Sciatic nerve (tissue), 2 donors: ENCODE results near the gene LTF. TPM values are rescaled to one million over a fixed set of nuclear protein-coding genes. Genes with fewer than 3 reads are reported as not detected.
"Not testable (repeated sequence)": the region's sequence is repeated elsewhere in the genome, so short reads cannot be mapped to it uniquely, and the experiment has no call there.

Experiments
- ATAC-seq: fragments of 200-7000 bp; cut with Tn5 transposase; one replicate; pipeline ENCODE4 v1.9.1; 2020; ENCODE audit warnings: mild to moderate bottlenecking, moderate library complexity
- DNase-seq: peaks from one replicate; pipeline ENCODE4 v3.0.0-alpha.2; 2020; ENCODE audit warnings: low spot score
- intact Hi-C: fragments of 100-400 bp; cut with DNase I; formaldehyde crosslinking; loops from one replicate; pipeline ENCODE4 v1.14.2; 2022
- total RNA-seq: library from RNA; stranded (reverse); fragmentation: NEBNext Ultra II Directional; extraction: Animal tissue kit (Norgen Biotek cat#: 25700); gene quantifications from one replicate; pipeline ENCODE4 v1.2.1, GENCODE V29; 2021
- donor health status: DM: no; HTN: no; CAD: no.
- donor health status: DM: no; HTN: no; CAD: no.

LTF gene
- total RNA-seq, 1 donor from 2014 or later, result 11.3 TPM

- DNase-seq, ATAC-seq, intact Hi-C loops: not testable (repeated sequence)
Measured at GRCh38 chr3:46402902-46403301, 61.8 kb downstream of the LTF start.

GRCh38 chr3:46401579-46401978 is 63.1 kb downstream of the LTF start:
- intact Hi-C loops, result no loop called here
- DNase-seq (no peak), ATAC-seq (no peak)

GRCh38 chr3:46400846-46401245 is 63.9 kb downstream of the LTF start:
- intact Hi-C loops, result no loop called here
- DNase-seq, result no peak
- ATAC-seq, result no peak

GRCh38 chr3:46400000-46400734 is 64.5 kb downstream of the LTF start:
- ATAC-seq (no peak), DNase-seq (no peak)
- intact Hi-C loops, result no loop called here

GRCh38 chr3:46399557-46399956 is 65.1 kb downstream of the LTF start:
- ATAC-seq (no peak), DNase-seq (no peak)
- intact Hi-C loops, result no loop called here

- intact Hi-C loops, result no loop called here
- DNase-seq, result no peak
- ATAC-seq, result no peak
Measured at GRCh38 chr3:46399098-46399497, 65.6 kb downstream of the LTF start.

- DNase-seq, result no peak
- intact Hi-C loops, result no loop called here
- no peak for ATAC-seq
Measured at GRCh38 chr3:46398186-46398955, 66.3 kb downstream of the LTF start.

GRCh38 chr3:46397111-46397510 is 67.6 kb downstream of the LTF start:
- DNase-seq (no peak), ATAC-seq (no peak)
- intact Hi-C loops, result no loop called here

GRCh38 chr3:46395766-46396530 is 68.8 kb downstream of the LTF start:
- intact Hi-C loops, result no loop called here

GRCh38 chr3:46395210-46395661 is 69.5 kb downstream of the LTF start:
- intact Hi-C loops, result no loop called here
- DNase-seq (no peak), ATAC-seq (no peak)

More at GRCh38 chr3:46395766-46396530, 68.8 kb downstream of the LTF start:
- DNase-seq (no peak), ATAC-seq (peak; percentile 46)

GRCh38 chr3:46393554-46394434 is 70.9 kb downstream of the LTF start:
- ATAC-seq (peak; percentile 67), DNase-seq (no peak)
- intact Hi-C loops, result no loop called here

- no peak for DNase-seq
- intact Hi-C loops, result no loop called here
Measured at GRCh38 chr3:46393011-46393410, 71.7 kb downstream of the LTF start.

GRCh38 chr3:46391526-46391925 is 73.2 kb downstream of the LTF start:
- ATAC-seq, result not testable (repeated sequence)

More at GRCh38 chr3:46393011-46393410, 71.7 kb downstream of the LTF start:
- no peak for ATAC-seq

GRCh38 chr3:46389306-46389705 is 75.4 kb downstream of the LTF start:
- DNase-seq (no peak), ATAC-seq (no peak)
- intact Hi-C loops, result no loop called here

More at GRCh38 chr3:46391526-46391925, 73.2 kb downstream of the LTF start:
- DNase-seq, intact Hi-C loops: not testable (repeated sequence)

GRCh38 chr3:46388847-46389246 is 75.9 kb downstream of the LTF start:
- ATAC-seq, DNase-seq, intact Hi-C loops: not testable (repeated sequence)

- intact Hi-C loops, result no loop called here
- ATAC-seq, result peak; percentile 26
- DNase-seq, result no peak
Measured at GRCh38 chr3:46386205-46386604, 78.5 kb downstream of the LTF start.
